ENCODE measurements around the gene CLMN. TPM values are rescaled to one million over a fixed set of nuclear protein-coding genes. Genes with fewer than 3 reads are reported as not detected.

CLMN gene
- total and polyA plus RNA-seq, 10 of the 15 experiments (the other 5 are each of a cell fraction or from before 2014, with no cell fraction given), result 7.8 to 49.3 (median 18.5) TPM

DNA sequence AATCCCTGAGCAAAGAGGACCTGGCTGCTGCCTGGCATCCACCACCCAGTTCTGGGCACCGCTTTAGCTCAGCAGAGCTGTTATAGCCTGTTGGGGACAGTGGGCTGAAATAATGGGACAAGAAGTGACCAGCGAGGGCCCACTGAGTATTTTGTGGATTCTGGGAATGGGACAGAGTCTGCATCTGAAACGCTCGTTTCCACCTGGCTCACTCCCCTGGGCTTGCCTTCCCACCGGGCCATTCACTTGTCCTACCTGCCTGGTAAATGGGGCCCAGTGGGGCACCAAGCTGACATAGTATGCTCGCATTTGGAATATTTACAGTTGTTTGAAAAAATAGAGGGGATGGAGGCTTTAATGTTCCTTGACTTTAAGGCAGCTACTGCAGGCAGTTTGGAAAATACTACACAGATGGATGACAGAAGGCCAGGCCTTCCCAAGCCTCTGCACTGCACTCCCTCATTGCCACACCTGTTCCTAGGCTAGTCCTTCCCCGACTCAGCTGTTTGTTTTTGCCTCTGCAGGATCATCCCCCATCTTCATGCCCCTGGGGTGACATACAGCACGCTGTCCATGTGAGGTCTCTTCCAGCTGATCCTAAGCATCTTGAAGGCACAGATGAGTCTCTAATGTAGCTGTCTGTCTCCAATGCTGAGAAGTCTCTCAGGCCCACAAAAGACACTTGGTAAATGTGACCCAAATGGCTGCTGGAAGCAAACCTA, 101.1 kb downstream of the CLMN start:
- Histone ChIP-seq H2AFZ (ENCODE audit: control insufficient read depth, low read depth, low read length) (no peak overlapping the region), H3K36me3 (ENCODE audit: control insufficient read depth in 2 of 2, insufficient read depth in 2 of 2, low read length in 1 of 2) (no peaks in the 10 kb centered on the region; a peak in 2 of 4 replicates), H3K79me2 (ENCODE audit: control insufficient read depth, insufficient read depth, low read length) (no peaks in the 10 kb centered on the region), H3K27me3 (replicated peaks in 1 of 2; ENCODE audit: control insufficient read depth in 2 of 2, insufficient read depth in 2 of 2, low read length in 1 of 2) (no peaks in the 10 kb centered on the region), H3K27ac (ENCODE audit: control insufficient read depth, insufficient read depth) (no peak overlapping the region), H3K4me3 (no peak overlapping the region), H3K4me1 (ENCODE audit: control insufficient read depth, insufficient read depth, low read length) (peaks cover 17% of the 10 kb centered on the region), H3K4me2 (ENCODE audit: control insufficient read depth, insufficient read depth) (no peak overlapping the region), H3K9ac (ENCODE audit: control insufficient read depth, insufficient read depth, low read length) (no peak overlapping the region), H3K9me3 (replicated peaks; ENCODE audit: control insufficient read depth, insufficient read depth, low read length) (peaks cover 4% of the 10 kb centered on the region; the same call in 1 of the 3 replicates), H4K20me1 (ENCODE audit: control insufficient read depth, insufficient read depth) (no peaks in the 10 kb centered on the region)
- no peak for TF ChIP-seq GABPA (IDR thresholded peaks at IDR 0.05; ENCODE audit: low read depth)
- TF ChIP-seq NFYB (IDR thresholded peaks at IDR 0.05; ENCODE audit: insufficient read depth, low read depth, low read length), result no peak
- TF ChIP-seq, protein P1, sequence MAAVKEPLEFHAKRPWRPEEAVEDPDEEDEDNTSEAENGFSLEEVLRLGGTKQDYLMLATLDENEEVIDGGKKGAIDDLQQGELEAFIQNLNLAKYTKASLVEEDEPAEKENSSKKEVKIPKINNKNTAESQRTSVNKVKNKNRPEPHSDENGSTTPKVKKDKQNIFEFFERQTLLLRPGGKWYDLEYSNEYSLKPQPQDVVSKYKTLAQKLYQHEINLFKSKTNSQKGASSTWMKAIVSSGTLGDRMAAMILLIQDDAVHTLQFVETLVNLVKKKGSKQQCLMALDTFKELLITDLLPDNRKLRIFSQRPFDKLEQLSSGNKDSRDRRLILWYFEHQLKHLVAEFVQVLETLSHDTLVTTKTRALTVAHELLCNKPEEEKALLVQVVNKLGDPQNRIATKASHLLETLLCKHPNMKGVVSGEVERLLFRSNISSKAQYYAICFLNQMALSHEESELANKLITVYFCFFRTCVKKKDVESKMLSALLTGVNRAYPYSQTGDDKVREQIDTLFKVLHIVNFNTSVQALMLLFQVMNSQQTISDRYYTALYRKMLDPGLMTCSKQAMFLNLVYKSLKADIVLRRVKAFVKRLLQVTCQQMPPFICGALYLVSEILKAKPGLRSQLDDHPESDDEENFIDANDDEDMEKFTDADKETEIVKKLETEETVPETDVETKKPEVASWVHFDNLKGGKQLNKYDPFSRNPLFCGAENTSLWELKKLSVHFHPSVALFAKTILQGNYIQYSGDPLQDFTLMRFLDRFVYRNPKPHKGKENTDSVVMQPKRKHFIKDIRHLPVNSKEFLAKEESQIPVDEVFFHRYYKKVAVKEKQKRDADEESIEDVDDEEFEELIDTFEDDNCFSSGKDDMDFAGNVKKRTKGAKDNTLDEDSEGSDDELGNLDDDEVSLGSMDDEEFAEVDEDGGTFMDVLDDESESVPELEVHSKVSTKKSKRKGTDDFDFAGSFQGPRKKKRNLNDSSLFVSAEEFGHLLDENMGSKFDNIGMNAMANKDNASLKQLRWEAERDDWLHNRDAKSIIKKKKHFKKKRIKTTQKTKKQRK (IDR thresholded peaks at IDR 0.05; ENCODE audit: low read depth, low read length), result no peak
- TF ChIP-seq CEBPB (IDR thresholded peaks at IDR 0.05; ENCODE audit: borderline replicate concordance in 1 of 2, low read depth in 2 of 2, low read length in 2 of 2), result no peak
- TF ChIP-seq JUND (IDR thresholded peaks at IDR 0.05; ENCODE audit: low read depth, low read length), result no peak
- TF ChIP-seq, protein P2, sequence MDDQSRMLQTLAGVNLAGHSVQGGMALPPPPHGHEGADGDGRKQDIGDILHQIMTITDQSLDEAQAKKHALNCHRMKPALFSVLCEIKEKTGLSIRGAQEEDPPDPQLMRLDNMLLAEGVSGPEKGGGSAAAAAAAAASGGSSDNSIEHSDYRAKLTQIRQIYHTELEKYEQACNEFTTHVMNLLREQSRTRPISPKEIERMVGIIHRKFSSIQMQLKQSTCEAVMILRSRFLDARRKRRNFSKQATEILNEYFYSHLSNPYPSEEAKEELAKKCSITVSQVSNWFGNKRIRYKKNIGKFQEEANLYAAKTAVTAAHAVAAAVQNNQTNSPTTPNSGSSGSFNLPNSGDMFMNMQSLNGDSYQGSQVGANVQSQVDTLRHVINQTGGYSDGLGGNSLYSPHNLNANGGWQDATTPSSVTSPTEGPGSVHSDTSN (IDR thresholded peaks at IDR 0.05; ENCODE audit: insufficient replicate concordance, low read depth, low read length), result no peak
- no peak for TF ChIP-seq IKZF1 (conservative IDR thresholded peaks at IDR 0.05)
- no peak for TF ChIP-seq MYC (IDR thresholded peaks at IDR 0.05; ENCODE audit: insufficient read depth, insufficient read length, insufficient replicate concordance, low read length, severe bottlenecking)
- no peak for TF ChIP-seq CBX5 (IDR thresholded peaks at IDR 0.05; ENCODE audit: low read depth)
- TF ChIP-seq, protein P3, sequence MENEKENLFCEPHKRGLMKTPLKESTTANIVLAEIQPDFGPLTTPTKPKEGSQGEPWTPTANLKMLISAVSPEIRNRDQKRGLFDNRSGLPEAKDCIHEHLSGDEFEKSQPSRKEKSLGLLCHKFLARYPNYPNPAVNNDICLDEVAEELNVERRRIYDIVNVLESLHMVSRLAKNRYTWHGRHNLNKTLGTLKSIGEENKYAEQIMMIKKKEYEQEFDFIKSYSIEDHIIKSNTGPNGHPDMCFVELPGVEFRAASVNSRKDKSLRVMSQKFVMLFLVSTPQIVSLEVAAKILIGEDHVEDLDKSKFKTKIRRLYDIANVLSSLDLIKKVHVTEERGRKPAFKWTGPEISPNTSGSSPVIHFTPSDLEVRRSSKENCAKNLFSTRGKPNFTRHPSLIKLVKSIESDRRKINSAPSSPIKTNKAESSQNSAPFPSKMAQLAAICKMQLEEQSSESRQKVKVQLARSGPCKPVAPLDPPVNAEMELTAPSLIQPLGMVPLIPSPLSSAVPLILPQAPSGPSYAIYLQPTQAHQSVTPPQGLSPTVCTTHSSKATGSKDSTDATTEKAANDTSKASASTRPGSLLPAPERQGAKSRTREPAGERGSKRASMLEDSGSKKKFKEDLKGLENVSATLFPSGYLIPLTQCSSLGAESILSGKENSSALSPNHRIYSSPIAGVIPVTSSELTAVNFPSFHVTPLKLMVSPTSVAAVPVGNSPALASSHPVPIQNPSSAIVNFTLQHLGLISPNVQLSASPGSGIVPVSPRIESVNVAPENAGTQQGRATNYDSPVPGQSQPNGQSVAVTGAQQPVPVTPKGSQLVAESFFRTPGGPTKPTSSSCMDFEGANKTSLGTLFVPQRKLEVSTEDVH (IDR thresholded peaks at IDR 0.05; ENCODE audit: low read depth, partially characterized antibody), result no peak
- no peak for TF ChIP-seq MEF2A (IDR thresholded peaks at IDR 0.05; ENCODE audit: insufficient read depth, low read depth, low read length)
- no peak for DNase-seq (ENCODE audit: low read depth, low spot score)
- intact Hi-C loops (cut with micrococcal nuclease; ENCODE audit: unreplicated experiment) (loop anchor here (5.0 kb wide), 1 partner anchor 94 kb away; no protein-coding TSS in a partner anchor), in situ Hi-C loops (cut with MboI) (no loop called here)
- no peak for FAIRE-seq
- ChIA-PET RAD21 (ENCODE audit: unreplicated experiment) (interaction anchor here (0.6 to 1.6 kb wide), 5 partner anchors 23 to 109 kb away, joined by 3 to 8 read pairs (median 3); no protein-coding TSS in a partner anchor), SMC1A (ENCODE audit: uncharacterized antibody, unreplicated experiment) (interaction anchor here (0.6 to 1.9 kb wide), 5 partner anchors 14 to 144 kb away, joined by 3 to 9 read pairs (median 4); no protein-coding TSS in a partner anchor), CTCF (interaction anchor here (0.9 to 1.3 kb wide), 5 partner anchors 10 to 47 kb away, joined by 3 to 4 read pairs (median 3); no protein-coding TSS in a partner anchor), POLR2A (interaction anchor here (0.7 kb wide), 1 partner anchor 34 kb away, joined by 3 read pairs; no protein-coding TSS in a partner anchor)
- no peak for ATAC-seq
- no TSS peak for BruUV-seq (replicated peaks)
- WGBS (ENCODE audit: insufficient coverage, insufficient replicate concordance, low lambda C conversion rate, missing lambda C conversion rate), result 59% methylated on average over 8 of the region's 8 CpGs

All from GM12878 (cell line).